GM12865 (cell line): ENCODE data around the gene LEFTY1.

Source experiments
- DNase-seq: peaks from one replicate; pipeline ENCODE4 v3.0.0; 2010; ENCODE audit warnings: low read depth
- H3K4me3 ChIP-seq: 2 replicates; pipeline ENCODE4 v1.5.1; 2011; ENCODE audit warnings: mild to moderate bottlenecking, low read depth, low read length, control low read depth
- CTCF ChIP-seq: IDR thresholded peaks from 2 replicates; pipeline ENCODE4 v1.5.1; 2011; ENCODE audit warnings: low read length, control low read depth, low read depth, inconsistent platforms; ENCODE audit not compliant: insufficient read depth; ENCODE audit errors: missing control alignments

The LEFTY1 gene

DNA sequence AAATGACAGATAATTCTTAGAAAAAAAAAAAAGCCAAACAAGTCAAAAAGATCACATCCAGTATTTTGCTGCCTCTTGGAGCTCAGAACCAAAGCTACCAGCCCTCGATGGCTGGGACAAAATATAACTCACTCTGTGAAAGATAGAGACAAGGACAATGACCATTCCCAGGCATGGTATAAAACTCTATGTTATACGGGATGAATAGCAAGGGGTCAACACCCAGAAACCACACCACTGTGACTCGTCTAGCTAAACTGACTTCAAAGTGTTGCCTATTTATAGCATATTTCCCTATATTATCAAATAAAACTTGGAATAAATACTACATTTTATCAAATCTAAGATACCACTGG lies 16.9 kb downstream of the LEFTY1 start:
- no peak overlapping the region for H3K4me3 ChIP-seq
- no peak for DNase-seq
- TF ChIP-seq CTCF: no peak

DNA sequence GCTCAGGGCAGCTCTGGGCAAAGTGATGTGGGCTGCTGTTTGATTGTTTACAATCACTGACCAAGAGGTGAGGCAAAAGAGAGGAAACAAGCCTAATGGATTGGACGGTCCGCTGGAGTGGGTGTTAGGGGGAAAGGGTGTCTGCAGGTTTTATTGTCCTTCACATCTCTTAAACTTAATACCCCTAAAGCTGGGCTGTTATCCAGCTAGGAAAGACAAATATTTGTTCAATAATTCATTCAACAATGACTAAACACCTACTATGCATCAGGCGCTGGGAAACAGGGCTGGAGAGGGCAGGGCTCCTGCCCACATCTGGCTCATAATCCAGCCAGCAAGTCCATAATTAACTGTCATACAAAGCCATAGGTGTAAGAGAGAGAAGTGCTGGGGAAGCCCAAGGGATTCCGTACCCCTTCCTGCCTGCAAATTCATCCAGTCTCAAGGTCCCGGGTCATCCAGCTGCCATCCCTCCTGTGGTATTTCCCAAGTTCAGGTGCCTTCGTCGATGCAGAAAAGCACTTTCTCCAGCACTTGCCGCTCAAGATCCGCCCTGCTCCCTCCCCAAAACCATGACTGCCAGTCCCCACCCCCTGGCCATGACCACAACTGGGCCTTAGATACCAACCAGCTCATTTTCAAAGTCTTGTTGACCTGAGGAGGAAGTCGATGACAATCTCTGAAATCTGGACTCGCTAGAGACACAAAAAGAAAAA lies 17.4 kb downstream of the LEFTY1 start:
- TF ChIP-seq CTCF: no peak
- no peak for DNase-seq

GRCh38 chr1:225870911-225871310 lies 18.0 kb downstream of the LEFTY1 start:
- no peak for TF ChIP-seq CTCF
- H3K4me3 ChIP-seq: no peak overlapping the region
- DNase-seq: no peak

More for the DNA sequence above, 17.4 kb downstream of the LEFTY1 start:
- H3K4me3 ChIP-seq: no peak overlapping the region

- no peak for DNase-seq
- no peak for TF ChIP-seq CTCF
- no peak overlapping the region for H3K4me3 ChIP-seq
Observed at GRCh38 chr1:225868631-225869330, 20.2 kb downstream of the LEFTY1 start.

GRCh38 chr1:225866981-225867380 lies 22.0 kb downstream of the LEFTY1 start:
- H3K4me3 ChIP-seq: no peak overlapping the region
- no peak for DNase-seq
- TF ChIP-seq CTCF: no peak

DNA sequence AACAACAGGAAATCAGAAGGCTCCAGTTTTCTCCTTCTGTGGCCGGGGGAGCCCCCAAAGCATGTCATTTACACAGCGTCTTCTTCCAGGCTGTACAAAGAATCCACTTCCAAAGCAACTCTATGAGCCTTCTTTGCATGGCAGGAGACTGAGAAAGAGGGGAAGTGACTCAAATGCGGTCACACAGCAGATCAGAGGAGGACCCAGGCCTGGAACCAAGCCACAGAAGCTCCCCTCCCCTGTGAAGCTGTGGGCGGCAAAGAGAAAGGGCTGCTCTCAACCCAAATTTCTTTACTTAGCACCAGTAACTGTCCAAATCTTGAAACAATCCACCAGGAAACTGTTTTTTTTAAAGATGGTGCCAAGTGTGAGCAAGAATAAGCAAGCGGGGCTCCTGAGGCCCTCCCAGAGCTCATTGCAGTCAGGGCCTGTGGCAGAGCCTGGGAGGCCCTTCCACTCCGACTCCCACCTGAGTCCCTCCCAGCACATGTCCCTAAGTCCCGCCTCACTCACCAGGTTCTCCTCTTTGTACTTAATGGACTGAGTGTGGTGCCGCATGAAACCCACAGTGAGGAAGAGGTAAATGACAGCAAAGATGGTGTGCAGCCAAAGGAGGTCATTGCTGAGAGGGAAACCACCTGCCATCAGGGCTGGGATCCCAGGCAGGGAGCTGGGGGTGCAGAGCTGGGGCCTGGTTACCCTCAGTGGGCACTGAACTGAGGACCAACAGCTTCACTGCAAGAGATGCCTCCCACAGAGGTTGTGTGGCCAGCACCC lies 22.7 kb downstream of the LEFTY1 start:
- H3K4me3 ChIP-seq: no peak overlapping the region
- DNase-seq: no peak
- TF ChIP-seq CTCF: no peak
